A673 (cell line): ENCODE data around the gene LYL1.

Source experiments
- EZH2 ChIP-seq: fragments of 200-600 bp; sonication (generic); IDR thresholded peaks from 2 replicates; pipeline ENCODE4 v1.6.1; 2017; ENCODE audit warnings: borderline replicate concordance, low read depth, mild to moderate bottlenecking, mixed read lengths, antibody characterized with exemption, low read length; ENCODE audit not compliant: poor library complexity, severe bottlenecking
- TF ChIP-seq, protein P1 (sequence below): fragments of 300-800, 200-600 bp; sonication (generic); conservative IDR thresholded peaks from 2 replicates; pipeline ENCODE4 v1.5.1; 2017; ENCODE audit warnings: low read depth, mild to moderate bottlenecking, antibody characterized with exemption, low read length, moderate library complexity, mixed read lengths

GRCh38 chr19:13078897-13079541 is 23.6 kb downstream of the LYL1 start:
- TF ChIP-seq, protein P1, sequence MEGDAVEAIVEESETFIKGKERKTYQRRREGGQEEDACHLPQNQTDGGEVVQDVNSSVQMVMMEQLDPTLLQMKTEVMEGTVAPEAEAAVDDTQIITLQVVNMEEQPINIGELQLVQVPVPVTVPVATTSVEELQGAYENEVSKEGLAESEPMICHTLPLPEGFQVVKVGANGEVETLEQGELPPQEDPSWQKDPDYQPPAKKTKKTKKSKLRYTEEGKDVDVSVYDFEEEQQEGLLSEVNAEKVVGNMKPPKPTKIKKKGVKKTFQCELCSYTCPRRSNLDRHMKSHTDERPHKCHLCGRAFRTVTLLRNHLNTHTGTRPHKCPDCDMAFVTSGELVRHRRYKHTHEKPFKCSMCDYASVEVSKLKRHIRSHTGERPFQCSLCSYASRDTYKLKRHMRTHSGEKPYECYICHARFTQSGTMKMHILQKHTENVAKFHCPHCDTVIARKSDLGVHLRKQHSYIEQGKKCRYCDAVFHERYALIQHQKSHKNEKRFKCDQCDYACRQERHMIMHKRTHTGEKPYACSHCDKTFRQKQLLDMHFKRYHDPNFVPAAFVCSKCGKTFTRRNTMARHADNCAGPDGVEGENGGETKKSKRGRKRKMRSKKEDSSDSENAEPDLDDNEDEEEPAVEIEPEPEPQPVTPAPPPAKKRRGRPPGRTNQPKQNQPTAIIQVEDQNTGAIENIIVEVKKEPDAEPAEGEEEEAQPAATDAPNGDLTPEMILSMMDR = no peak
- no peak for TF ChIP-seq EZH2
